ENCODE results near the gene CCDC88C.

DNA sequence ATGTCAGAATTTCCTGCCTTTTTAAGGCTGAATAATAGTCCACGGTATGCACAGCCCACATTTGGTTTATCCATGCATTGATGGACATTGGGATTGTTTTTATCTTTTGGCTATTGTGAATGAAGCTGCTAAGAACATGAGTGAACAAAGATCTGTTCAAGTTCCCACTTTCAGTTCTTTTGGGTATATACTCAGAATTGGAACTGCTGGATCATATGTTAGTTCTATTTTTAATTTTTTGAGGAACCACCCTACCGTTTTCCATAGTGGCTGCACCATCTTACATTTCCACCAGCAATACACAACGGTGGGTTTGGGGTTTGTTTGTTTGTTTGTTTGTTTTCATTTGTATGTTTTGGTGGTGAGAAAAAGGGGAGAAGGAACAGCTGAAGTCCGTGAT lies 179.5 kb downstream of the CCDC88C start:
- TF ChIP-seq, protein P1, sequence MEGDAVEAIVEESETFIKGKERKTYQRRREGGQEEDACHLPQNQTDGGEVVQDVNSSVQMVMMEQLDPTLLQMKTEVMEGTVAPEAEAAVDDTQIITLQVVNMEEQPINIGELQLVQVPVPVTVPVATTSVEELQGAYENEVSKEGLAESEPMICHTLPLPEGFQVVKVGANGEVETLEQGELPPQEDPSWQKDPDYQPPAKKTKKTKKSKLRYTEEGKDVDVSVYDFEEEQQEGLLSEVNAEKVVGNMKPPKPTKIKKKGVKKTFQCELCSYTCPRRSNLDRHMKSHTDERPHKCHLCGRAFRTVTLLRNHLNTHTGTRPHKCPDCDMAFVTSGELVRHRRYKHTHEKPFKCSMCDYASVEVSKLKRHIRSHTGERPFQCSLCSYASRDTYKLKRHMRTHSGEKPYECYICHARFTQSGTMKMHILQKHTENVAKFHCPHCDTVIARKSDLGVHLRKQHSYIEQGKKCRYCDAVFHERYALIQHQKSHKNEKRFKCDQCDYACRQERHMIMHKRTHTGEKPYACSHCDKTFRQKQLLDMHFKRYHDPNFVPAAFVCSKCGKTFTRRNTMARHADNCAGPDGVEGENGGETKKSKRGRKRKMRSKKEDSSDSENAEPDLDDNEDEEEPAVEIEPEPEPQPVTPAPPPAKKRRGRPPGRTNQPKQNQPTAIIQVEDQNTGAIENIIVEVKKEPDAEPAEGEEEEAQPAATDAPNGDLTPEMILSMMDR (IDR thresholded peaks at IDR 0.05): no peak
- no peak for TF ChIP-seq POLR2A (IDR thresholded peaks at IDR 0.05)
